Prostate gland (tissue), 2 donors: Measurements from ENCODE around the gene GNAT3. TPM values are rescaled to one million over a fixed set of nuclear protein-coding genes. Genes with fewer than 3 reads are reported as not detected.

ENCODE experiments used
- DNase-seq: peaks from one replicate; pipeline ENCODE4 v3.0.0-alpha.2; 2019; ENCODE audit warnings: low spot score
- H3K27ac ChIP-seq, 2 donors: fragments of 200-600 bp; sonication (generic); 2 replicates each; pipeline ENCODE4 v1.5.1; 2017 to 2019
- H3K27me3 ChIP-seq: fragments of 200-600 bp; sonication (generic); replicated peaks from 2 replicates; pipeline ENCODE4 v1.5.1; 2019; ENCODE audit not compliant: insufficient read depth
- H3K36me3 ChIP-seq, 2 donors: fragments of 200-600 bp; sonication (generic); 1 replicate in 1 of 2; 2 replicates in 1 of 2; pipeline versions ENCODE4 v1.5.1 to v1.8.1; 2017 to 2019
- H3K4me1 ChIP-seq: fragments of 200-600 bp; sonication (generic); replicated peaks from 2 replicates; pipeline ENCODE4 v1.5.1; 2019
- H3K4me3 ChIP-seq, 2 donors: fragments of 200-600 bp; sonication (generic); 2 replicates each; pipeline ENCODE4 v1.5.1; 2017 to 2019
- H3K9me3 ChIP-seq: fragments of 200-600 bp; sonication (generic); 2 replicates; pipeline ENCODE4 v1.5.1; 2017
- POLR2A ChIP-seq: fragments of 450-650 bp; IDR thresholded peaks from one replicate; pipeline ENCODE4 v1.6.1; 2016; ENCODE audit warnings: antibody characterized with exemption, mild to moderate bottlenecking
- POLR2AphosphoS5 ChIP-seq: sonication (generic); formaldehyde crosslinking; IDR thresholded peaks from one replicate; pipeline ENCODE4 v1.6.1; 2017; ENCODE audit warnings: antibody characterized with exemption
- WGBS: methylation state at CpG from one replicate; pipeline ENCODE4 v1.1.5; 2018; 5-methylcytosine and 5-hydroxymethylcytosine counted together
- intact Hi-C: fragments of 100-400 bp; cut with DNase I; formaldehyde crosslinking; loops from one replicate; pipeline ENCODE4 v1.14.2; 2022
- total RNA-seq, 2 donors: library from RNA; depleted of rRNA; stranded (reverse); fragments of >200 nt; gene quantifications; one replicate each; pipeline ENCODE4 v1.1.0, GENCODE V29; 2016
- TF ChIP-seq, protein P1 (sequence below), 4 experiments: fragments of 200-600 bp in 2 of 4; fragments of 450-650 bp in 2 of 4; sonication (generic) in 2 of 4; IDR thresholded peaks; 1 replicate in 3 of 4; 2 replicates in 1 of 4; pipeline ENCODE4 v1.5.1; 2016 to 2019; ENCODE audit warnings: antibody characterized with exemption in 4 of 4, mild to moderate bottlenecking in 2 of 4, moderate library complexity in 2 of 4

GNAT3 gene
- total RNA-seq, 2 donors from 2014 or later = not detected

DNA sequence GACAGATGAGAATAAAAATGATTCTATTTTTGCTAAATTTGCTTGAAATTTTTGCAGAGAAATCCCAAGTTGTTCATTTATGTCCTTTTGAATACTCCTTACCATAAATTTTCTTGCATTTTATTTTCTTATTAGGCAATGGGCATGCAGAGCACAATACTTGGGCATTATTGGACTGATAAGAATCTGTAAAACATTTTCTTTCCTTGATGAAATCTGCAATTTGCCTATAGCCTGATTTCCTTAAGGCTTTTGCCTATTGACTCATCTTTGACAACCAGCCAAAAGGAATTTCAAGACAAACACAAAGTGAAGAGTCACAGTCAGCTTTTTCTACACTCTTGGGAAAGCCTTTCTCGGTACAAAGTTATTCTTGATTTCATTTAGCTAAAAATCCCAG lies 30.5 kb upstream of the GNAT3 start:
- intact Hi-C loops = no loop called here
- Histone ChIP-seq H3K36me3 (no peaks in the 10 kb centered on the region), H3K9me3 (no peaks in the 10 kb centered on the region), H3K4me3 (no peak overlapping the region), H3K4me1 (no peaks in the 10 kb centered on the region), H3K27ac (no peak overlapping the region), H3K27me3 (no peaks in the 10 kb centered on the region)
- WGBS = 47% methylated on average over 1 of the region's 1 CpG
- DNase-seq = no peak
- TF ChIP-seq POLR2AphosphoS5 (no peak), POLR2A (no peak)
- TF ChIP-seq, protein P1, sequence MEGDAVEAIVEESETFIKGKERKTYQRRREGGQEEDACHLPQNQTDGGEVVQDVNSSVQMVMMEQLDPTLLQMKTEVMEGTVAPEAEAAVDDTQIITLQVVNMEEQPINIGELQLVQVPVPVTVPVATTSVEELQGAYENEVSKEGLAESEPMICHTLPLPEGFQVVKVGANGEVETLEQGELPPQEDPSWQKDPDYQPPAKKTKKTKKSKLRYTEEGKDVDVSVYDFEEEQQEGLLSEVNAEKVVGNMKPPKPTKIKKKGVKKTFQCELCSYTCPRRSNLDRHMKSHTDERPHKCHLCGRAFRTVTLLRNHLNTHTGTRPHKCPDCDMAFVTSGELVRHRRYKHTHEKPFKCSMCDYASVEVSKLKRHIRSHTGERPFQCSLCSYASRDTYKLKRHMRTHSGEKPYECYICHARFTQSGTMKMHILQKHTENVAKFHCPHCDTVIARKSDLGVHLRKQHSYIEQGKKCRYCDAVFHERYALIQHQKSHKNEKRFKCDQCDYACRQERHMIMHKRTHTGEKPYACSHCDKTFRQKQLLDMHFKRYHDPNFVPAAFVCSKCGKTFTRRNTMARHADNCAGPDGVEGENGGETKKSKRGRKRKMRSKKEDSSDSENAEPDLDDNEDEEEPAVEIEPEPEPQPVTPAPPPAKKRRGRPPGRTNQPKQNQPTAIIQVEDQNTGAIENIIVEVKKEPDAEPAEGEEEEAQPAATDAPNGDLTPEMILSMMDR (IDR thresholded peaks at IDR 0.05) = no peak

- WGBS = 72% methylated on average over 3 of the region's 3 CpGs
- no peak for DNase-seq
- TF ChIP-seq, protein P1 (IDR thresholded peaks at IDR 0.05) = no peak
- TF ChIP-seq POLR2AphosphoS5 = no peak
- TF ChIP-seq POLR2A = no peak
- Histone ChIP-seq H3K4me3 (no peak overlapping the region), H3K36me3 (no peaks in the 10 kb centered on the region), H3K4me1 (no peaks in the 10 kb centered on the region), H3K9me3 (no peaks in the 10 kb centered on the region), H3K27ac (no peak overlapping the region), H3K27me3 (no peaks in the 10 kb centered on the region)
- intact Hi-C loops = no loop called here
These were observed 29.0 kb upstream of the GNAT3 start for GRCh38 chr7:80540836-80541235.

DNA sequence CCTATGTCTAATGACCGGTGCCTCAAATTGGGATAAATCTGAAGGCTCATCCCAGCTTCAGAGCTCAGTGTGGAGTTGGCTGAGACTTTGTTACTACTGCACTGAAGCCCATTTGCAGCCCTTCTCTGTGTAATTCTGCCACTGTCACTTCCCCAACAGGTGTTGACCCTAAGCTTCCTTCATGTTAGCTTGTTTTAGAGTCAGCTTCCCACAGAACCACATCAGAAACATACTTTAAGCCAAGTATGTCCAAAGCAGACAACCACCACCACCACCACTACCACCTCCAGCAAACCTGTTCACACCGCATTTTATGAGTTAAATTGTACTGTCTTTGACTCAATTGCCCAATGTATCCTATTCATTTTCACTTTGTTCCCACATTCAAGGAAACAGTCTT lies 25.2 kb upstream of the GNAT3 start:
- Histone ChIP-seq H3K36me3 (no peaks in the 10 kb centered on the region), H3K4me1 (no peaks in the 10 kb centered on the region), H3K4me3 (no peak overlapping the region), H3K9me3 (no peaks in the 10 kb centered on the region), H3K27me3 (no peaks in the 10 kb centered on the region), H3K27ac (no peak overlapping the region)
- no peak for TF ChIP-seq POLR2A
- TF ChIP-seq, protein P1 (IDR thresholded peaks at IDR 0.05) = no peak
- no peak for TF ChIP-seq POLR2AphosphoS5
- no peak for DNase-seq
- intact Hi-C loops = no loop called here
- 94% methylated on average over 2 of the region's 2 CpGs for WGBS

GRCh38 chr7:80536426-80536825 lies 24.6 kb upstream of the GNAT3 start:
- Histone ChIP-seq H3K27me3 (no peaks in the 10 kb centered on the region), H3K36me3 (no peaks in the 10 kb centered on the region), H3K4me3 (no peak overlapping the region), H3K27ac (no peak overlapping the region), H3K9me3 (no peaks in the 10 kb centered on the region), H3K4me1 (no peaks in the 10 kb centered on the region)
- DNase-seq = no peak
- 88% methylated on average over 2 of the region's 2 CpGs for WGBS
- intact Hi-C loops = no loop called here
- TF ChIP-seq, protein P1 (IDR thresholded peaks at IDR 0.05) = no peak
- TF ChIP-seq POLR2A = no peak
- TF ChIP-seq POLR2AphosphoS5 = no peak

GRCh38 chr7:80533287-80533686 lies 21.4 kb upstream of the GNAT3 start:
- no peaks in the 10 kb centered on the region for H3K4me1 ChIP-seq
- H3K27me3 ChIP-seq = no peaks in the 10 kb centered on the region
- H3K36me3 ChIP-seq = no peaks in the 10 kb centered on the region
- intact Hi-C loops = no loop called here
- H3K9me3 ChIP-seq = no peaks in the 10 kb centered on the region
- TF ChIP-seq POLR2AphosphoS5 = no peak
- TF ChIP-seq POLR2A = no peak
- TF ChIP-seq, protein P1 (IDR thresholded peaks at IDR 0.05) = no peak
- no peak overlapping the region for H3K27ac ChIP-seq
- no peak overlapping the region for H3K4me3 ChIP-seq
- DNase-seq = no peak
- 11% methylated on average over 1 of the region's 1 CpG for WGBS
